IMR-90 (cell line): ENCODE results near the gene EXOC4.

Source experiments
- BHLHE40 ChIP-seq: fragments of 150-350 bp; IDR thresholded peaks from 2 replicates; pipeline ENCODE4 v1.6.1; 2016; ENCODE audit warnings: mild to moderate bottlenecking, low read depth, low read length
- CEBPB ChIP-seq: IDR thresholded peaks from 2 replicates; pipeline ENCODE4 v1.6.1; 2012; ENCODE audit warnings: low read depth, low read length, improper control_type of control experiment
- MAZ ChIP-seq: IDR thresholded peaks from 2 replicates; pipeline ENCODE4 v1.6.1; 2012; ENCODE audit warnings: low read depth, mild to moderate bottlenecking, low read length, improper control_type of control experiment, moderate library complexity, borderline replicate concordance
- MXI1 ChIP-seq: IDR thresholded peaks from 2 replicates; pipeline ENCODE4 v1.6.1; 2012; ENCODE audit warnings: low read depth, mild to moderate bottlenecking, low read length, moderate library complexity, borderline replicate concordance
- POLR2A ChIP-seq: IDR thresholded peaks from 2 replicates; pipeline ENCODE4 v1.6.1; 2012; ENCODE audit warnings: mild to moderate bottlenecking, low read depth, low read length
- RFX5 ChIP-seq: IDR thresholded peaks from 2 replicates; pipeline ENCODE4 v1.8.0; 2012; ENCODE audit warnings: low read depth, mild to moderate bottlenecking, low read length, moderate library complexity
- SMC3 ChIP-seq: fragments of 150-350 bp; IDR thresholded peaks from 2 replicates; pipeline ENCODE4 v1.6.1; 2016; ENCODE audit warnings: low read depth, mild to moderate bottlenecking, antibody characterized with exemption, low read length, moderate library complexity
- TF ChIP-seq, protein P1 (sequence below): conservative IDR thresholded peaks from 2 replicates; pipeline ENCODE4 v1.5.1; 2012; ENCODE audit warnings: mild to moderate bottlenecking, low read depth, low read length, improper control_type of control experiment

DNA sequence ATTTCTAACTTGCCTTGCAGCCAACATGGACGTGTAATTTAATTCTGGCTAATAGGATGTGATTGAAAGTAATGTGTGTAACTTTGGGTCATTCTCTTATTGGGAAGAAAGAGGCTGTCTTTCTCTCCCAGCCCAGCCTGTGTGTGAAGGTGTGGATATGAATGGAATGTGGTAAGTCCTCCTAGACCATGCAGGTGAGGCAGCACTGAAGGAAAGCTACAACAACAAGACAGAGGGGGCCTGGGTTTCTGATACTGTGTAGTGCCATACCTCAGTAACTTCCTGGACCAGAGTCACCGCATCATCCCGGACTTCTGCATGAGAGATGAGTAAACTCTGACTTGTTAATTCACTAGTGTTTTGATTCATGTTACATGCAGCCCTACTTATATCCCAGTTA lies 237.0 kb downstream of the EXOC4 start:
- TF ChIP-seq, protein P1, sequence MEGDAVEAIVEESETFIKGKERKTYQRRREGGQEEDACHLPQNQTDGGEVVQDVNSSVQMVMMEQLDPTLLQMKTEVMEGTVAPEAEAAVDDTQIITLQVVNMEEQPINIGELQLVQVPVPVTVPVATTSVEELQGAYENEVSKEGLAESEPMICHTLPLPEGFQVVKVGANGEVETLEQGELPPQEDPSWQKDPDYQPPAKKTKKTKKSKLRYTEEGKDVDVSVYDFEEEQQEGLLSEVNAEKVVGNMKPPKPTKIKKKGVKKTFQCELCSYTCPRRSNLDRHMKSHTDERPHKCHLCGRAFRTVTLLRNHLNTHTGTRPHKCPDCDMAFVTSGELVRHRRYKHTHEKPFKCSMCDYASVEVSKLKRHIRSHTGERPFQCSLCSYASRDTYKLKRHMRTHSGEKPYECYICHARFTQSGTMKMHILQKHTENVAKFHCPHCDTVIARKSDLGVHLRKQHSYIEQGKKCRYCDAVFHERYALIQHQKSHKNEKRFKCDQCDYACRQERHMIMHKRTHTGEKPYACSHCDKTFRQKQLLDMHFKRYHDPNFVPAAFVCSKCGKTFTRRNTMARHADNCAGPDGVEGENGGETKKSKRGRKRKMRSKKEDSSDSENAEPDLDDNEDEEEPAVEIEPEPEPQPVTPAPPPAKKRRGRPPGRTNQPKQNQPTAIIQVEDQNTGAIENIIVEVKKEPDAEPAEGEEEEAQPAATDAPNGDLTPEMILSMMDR = no peak
- TF ChIP-seq SMC3 (no peak), CEBPB (no peak), POLR2A (no peak), BHLHE40 (no peak), MXI1 (no peak), RFX5 (no peak), MAZ (no peak)
